Mesothelial cell of epicardium (in vitro differentiated cells): ENCODE data around the gene BMPR2. TPM values are rescaled to one million over a fixed set of nuclear protein-coding genes. Genes with fewer than 3 reads are reported as not detected.

Experiments used
- DNase-seq, 2 experiments: peaks; one replicate each; pipeline ENCODE4 v3.0.0; 2021; ENCODE audit warnings: low spot score in 2 of 2; ENCODE audit not compliant: unreplicated experiment in 2 of 2
- H3K27ac Mint-ChIP-seq: 2 replicates; pipeline ENCODE4 v1.8.0; 2021; ENCODE audit warnings: mixed read lengths
- H3K27me3 Mint-ChIP-seq: 2 replicates; pipeline ENCODE4 v1.8.0; 2021; ENCODE audit warnings: low read depth, mixed read lengths
- H3K36me3 Mint-ChIP-seq: 2 replicates; pipeline ENCODE4 v1.8.0; 2021; ENCODE audit warnings: mixed read lengths
- H3K4me1 Mint-ChIP-seq: 2 replicates; pipeline ENCODE4 v1.8.0; 2021; ENCODE audit warnings: mixed read lengths
- H3K4me3 Mint-ChIP-seq: 2 replicates; pipeline ENCODE4 v1.8.0; 2021; ENCODE audit warnings: mild to moderate bottlenecking, moderate library complexity, mixed read lengths
- H3K9me3 Mint-ChIP-seq: 2 replicates; pipeline ENCODE4 v1.8.0; 2021; ENCODE audit warnings: mixed read lengths
- CTCF ChIP-seq: fragments of 200-600 bp; sonication (generic); IDR thresholded peaks from one replicate; pipeline ENCODE4 v1.5.0; 2021; ENCODE audit warnings: antibody characterized with exemption; ENCODE audit not compliant: unreplicated experiment
- total RNA-seq: library from RNA; stranded (reverse); gene quantifications from 3 replicates; pipeline ENCODE4 v1.2.1, GENCODE V29; 2021

BMPR2 gene
- total RNA-seq, 1 donor from 2014 or later: 81.4 TPM

DNA sequence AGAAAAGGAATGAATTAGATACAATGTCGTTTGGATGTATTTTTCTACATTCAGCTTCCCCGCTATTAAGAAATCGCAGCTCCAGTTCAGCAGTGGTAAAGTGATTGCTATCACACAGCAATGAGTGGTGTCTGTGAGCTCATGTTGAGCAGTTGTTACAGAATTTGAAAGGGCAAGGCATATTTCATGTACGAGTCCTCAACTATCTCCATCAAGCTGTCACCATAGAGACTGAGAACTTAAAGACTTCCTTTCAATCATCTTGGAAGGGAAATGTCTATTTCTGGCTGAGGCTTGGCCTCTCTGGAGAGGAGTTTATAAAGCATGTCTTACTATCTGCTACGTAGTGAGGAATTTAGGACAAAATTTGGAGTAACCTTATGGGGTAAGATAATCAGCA is 234.3 kb downstream of the BMPR2 start:
- no peaks in the 10 kb centered on the region for H3K27me3 Mint-ChIP-seq
- no peaks in the 10 kb centered on the region for H3K36me3 Mint-ChIP-seq
- H3K4me1 Mint-ChIP-seq: peaks cover 18% of the 10 kb centered on the region
- TF ChIP-seq CTCF: no peak
- no peak overlapping the region for H3K27ac Mint-ChIP-seq
- no peak for DNase-seq
- H3K9me3 Mint-ChIP-seq: peaks cover 7% of the 10 kb centered on the region
- no peak overlapping the region for H3K4me3 Mint-ChIP-seq

DNA sequence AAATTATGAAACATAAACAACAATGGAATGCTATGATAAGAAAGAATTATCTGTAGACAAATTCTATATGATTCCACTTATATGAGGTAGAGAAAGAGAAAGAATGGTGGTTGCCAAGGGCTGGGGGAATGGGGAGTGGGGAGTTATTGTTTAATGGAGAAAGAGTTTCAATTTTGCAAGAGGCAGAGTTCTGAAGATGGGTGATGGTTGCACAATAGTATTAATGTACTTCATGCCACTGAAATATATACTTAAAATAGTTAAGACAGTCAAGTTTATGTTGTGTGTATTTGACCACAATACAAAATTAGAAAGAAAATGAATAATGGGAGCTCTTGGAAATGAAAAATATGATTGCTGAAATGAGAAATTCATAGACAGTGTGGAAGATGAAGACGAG is 236.0 kb downstream of the BMPR2 start:
- no peak overlapping the region for H3K4me3 Mint-ChIP-seq
- H3K9me3 Mint-ChIP-seq: peaks cover 7% of the 10 kb centered on the region
- no peaks in the 10 kb centered on the region for H3K27me3 Mint-ChIP-seq
- no peaks in the 10 kb centered on the region for H3K36me3 Mint-ChIP-seq
- no peak for TF ChIP-seq CTCF
- no peak for DNase-seq
- H3K27ac Mint-ChIP-seq: no peak overlapping the region
- peaks cover 18% of the 10 kb centered on the region for H3K4me1 Mint-ChIP-seq

DNA sequence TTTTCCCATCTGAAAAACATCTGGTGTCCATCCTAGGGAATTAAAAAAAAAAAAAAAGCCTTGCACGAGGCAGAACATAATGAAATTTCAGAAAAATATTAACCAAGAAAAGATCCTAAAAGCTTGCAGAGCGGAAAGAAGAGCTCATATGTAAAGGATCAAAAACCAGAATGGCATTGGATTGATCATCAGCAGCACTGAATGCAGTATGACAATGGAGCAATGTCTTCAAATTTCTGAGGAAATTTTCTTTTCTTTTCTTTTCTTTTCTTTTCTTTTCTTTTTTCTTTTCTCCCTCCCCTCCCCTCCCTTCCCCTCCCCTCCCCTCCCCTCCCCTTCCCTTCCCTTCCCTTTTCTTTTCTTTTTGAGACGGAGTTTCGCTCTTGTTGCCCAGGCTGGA is 237.4 kb downstream of the BMPR2 start:
- H3K36me3 Mint-ChIP-seq: no peaks in the 10 kb centered on the region
- H3K4me1 Mint-ChIP-seq: peaks cover 18% of the 10 kb centered on the region
- H3K4me3 Mint-ChIP-seq: no peak overlapping the region
- peaks cover 7% of the 10 kb centered on the region for H3K9me3 Mint-ChIP-seq
- no peak for TF ChIP-seq CTCF
- no peaks in the 10 kb centered on the region for H3K27me3 Mint-ChIP-seq
- no peak overlapping the region for H3K27ac Mint-ChIP-seq
- DNase-seq: no peak

Other genes starting within 250 kb of the BMPR2 start
- 106 to 113 TPM (median 110 TPM) in 3 replicates for gene SUMO1, start 137.7 kb upstream of the BMPR2 start, total RNA-seq
- 81.5 to 84.0 TPM (median 83.0 TPM) in 3 replicates for gene NOP58, start 110.6 kb upstream of the BMPR2 start, total RNA-seq